Nephron (organoid): ENCODE results near the gene MEST.

Experiments
- H3K27ac Mint-ChIP-seq, 3 experiments: 2 replicates each; pipeline ENCODE4 v1.8.0; 2020; ENCODE audit warnings: mixed read lengths in 3 of 3, mild to moderate bottlenecking in 2 of 3, moderate library complexity in 1 of 3
- H3K27me3 Mint-ChIP-seq: 2 replicates; pipeline ENCODE4 v1.8.0; 2021; ENCODE audit warnings: low read depth, mild to moderate bottlenecking, moderate library complexity, mixed read lengths
- H3K36me3 Mint-ChIP-seq: 2 replicates; pipeline ENCODE4 v1.8.0; 2020; ENCODE audit warnings: low read depth, mixed read lengths
- H3K4me1 Mint-ChIP-seq: 2 replicates; pipeline ENCODE4 v1.8.0; 2020; ENCODE audit warnings: mixed read lengths
- H3K4me3 Mint-ChIP-seq, 3 experiments: 2 replicates each; pipeline ENCODE4 v1.8.0; 2020; ENCODE audit warnings: mild to moderate bottlenecking in 3 of 3, mixed read lengths in 3 of 3, moderate library complexity in 2 of 3
- H3K9me3 Mint-ChIP-seq: 2 replicates; pipeline ENCODE4 v1.8.0; 2020; ENCODE audit warnings: mixed read lengths
- TF ChIP-seq, protein P1 (sequence below), 3 experiments: fragments of 200-600 bp; sonication (generic); IDR thresholded peaks; one replicate each; pipeline ENCODE4 v1.5.0; 2021; ENCODE audit warnings: antibody characterized with exemption in 3 of 3; ENCODE audit not compliant: unreplicated experiment in 3 of 3

The MEST gene

DNA sequence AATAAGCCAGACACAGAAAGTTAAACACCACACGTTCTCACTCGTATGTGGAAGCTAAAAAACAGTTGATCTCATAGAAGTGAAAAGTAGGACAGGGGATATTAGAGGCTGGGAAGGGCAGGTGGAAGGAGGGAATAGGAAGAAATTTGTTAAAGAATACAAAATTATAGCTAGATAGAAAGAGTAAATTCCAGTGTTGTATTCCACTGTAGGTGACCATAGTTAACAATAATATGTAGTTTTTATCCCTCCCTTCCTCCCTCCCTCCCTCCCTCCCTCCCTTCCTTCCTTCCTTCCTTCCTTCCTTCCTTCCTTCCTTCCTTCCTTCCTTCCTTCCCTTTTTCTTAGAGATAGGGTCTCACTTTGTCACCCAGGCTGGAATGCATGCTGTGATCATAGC lies 19.9 kb upstream of the MEST start:
- Mint-ChIP-seq H3K9me3 (no peaks in the 10 kb centered on the region), H3K27ac (no peak overlapping the region), H3K27me3 (no peaks in the 10 kb centered on the region), H3K36me3 (no peaks in the 10 kb centered on the region), H3K4me1 (peaks cover 31% of the 10 kb centered on the region), H3K4me3 (no peak overlapping the region)
- TF ChIP-seq, protein P1, sequence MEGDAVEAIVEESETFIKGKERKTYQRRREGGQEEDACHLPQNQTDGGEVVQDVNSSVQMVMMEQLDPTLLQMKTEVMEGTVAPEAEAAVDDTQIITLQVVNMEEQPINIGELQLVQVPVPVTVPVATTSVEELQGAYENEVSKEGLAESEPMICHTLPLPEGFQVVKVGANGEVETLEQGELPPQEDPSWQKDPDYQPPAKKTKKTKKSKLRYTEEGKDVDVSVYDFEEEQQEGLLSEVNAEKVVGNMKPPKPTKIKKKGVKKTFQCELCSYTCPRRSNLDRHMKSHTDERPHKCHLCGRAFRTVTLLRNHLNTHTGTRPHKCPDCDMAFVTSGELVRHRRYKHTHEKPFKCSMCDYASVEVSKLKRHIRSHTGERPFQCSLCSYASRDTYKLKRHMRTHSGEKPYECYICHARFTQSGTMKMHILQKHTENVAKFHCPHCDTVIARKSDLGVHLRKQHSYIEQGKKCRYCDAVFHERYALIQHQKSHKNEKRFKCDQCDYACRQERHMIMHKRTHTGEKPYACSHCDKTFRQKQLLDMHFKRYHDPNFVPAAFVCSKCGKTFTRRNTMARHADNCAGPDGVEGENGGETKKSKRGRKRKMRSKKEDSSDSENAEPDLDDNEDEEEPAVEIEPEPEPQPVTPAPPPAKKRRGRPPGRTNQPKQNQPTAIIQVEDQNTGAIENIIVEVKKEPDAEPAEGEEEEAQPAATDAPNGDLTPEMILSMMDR (IDR thresholded peaks at IDR 0.05; ENCODE audit: unreplicated experiment in 3 of 3) = no peak

DNA sequence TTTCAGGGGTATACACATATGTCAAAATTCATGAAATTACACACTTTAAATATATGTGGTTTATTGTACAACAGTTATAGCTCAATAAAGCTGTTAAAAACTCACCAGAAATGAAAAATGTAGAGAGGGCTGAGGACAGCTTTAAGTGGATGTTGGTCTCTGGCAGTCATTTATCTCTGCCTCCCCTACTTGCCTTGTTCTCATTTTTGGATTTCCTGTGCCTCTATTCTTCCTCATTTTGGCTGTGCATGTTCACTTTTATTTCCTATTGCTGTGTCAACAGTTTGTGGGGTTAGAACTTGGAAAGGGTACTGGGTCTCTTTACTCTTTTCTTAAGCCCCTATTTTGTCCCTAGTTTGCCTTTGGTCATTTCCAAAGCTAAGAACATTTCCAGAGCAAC lies 18.6 kb upstream of the MEST start:
- Mint-ChIP-seq H3K27ac (peak overlapping the region; percentile 84 to 94 (median 85)), H3K27me3 (no peaks in the 10 kb centered on the region), H3K4me1 (peaks cover 31% of the 10 kb centered on the region), H3K4me3 (no peak overlapping the region), H3K36me3 (no peaks in the 10 kb centered on the region), H3K9me3 (peaks cover 2% of the 10 kb centered on the region)
- TF ChIP-seq, protein P1 (IDR thresholded peaks at IDR 0.05; ENCODE audit: unreplicated experiment in 3 of 3) = no peak

DNA sequence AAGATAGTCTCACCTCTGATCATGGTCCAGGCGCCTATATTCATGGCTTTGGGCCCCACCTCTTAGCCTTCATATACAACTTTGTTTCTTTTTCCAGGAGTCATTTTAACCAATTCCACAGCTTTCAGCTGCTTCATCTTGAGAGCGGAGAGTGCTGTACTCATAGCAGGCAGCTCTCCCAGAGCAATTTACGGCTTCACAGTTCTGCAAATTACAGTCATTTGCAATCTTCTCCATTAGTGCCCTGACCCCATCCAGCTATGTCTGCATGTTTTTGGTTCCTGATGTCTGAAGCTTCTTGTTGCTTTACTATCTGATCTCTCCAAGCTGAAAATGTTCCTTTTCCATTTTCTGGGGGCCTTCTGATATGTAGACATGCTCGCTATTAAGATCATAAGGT lies 18.0 kb upstream of the MEST start:
- Mint-ChIP-seq H3K27me3 (no peaks in the 10 kb centered on the region), H3K4me3 (no peak overlapping the region), H3K9me3 (peaks cover 5% of the 10 kb centered on the region), H3K36me3 (no peaks in the 10 kb centered on the region), H3K4me1 (peaks cover 31% of the 10 kb centered on the region), H3K27ac (peak overlapping the region; percentile 84 to 94 (median 85))
- TF ChIP-seq, protein P1 (IDR thresholded peaks at IDR 0.05; ENCODE audit: unreplicated experiment in 3 of 3) = no peak

DNA sequence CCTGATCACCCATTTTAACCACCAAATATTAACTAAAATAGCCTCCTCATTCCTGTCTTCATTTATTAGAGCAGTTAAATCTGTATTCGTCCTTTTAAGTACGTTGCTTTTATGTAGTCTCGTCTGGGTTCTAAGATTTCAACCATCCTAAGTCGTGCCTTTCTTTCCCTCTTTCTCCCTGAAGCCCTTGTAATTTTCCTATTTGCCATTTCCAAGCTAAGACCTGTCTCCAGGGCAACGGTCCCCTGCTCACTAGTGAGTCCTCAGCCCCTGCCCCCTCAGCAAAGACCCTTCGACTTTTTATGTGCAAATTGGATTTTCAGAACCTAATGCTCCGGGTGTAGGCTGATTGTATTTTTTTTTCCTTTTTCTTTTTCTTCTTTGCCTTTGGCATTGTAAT lies 16.1 kb upstream of the MEST start:
- Mint-ChIP-seq H3K27ac (peak overlapping the region; percentile 33 to 76 (median 63)), H3K4me3 (no peak overlapping the region), H3K36me3 (peaks cover 3% of the 10 kb centered on the region), H3K27me3 (no peaks in the 10 kb centered on the region), H3K9me3 (peaks cover 10% of the 10 kb centered on the region), H3K4me1 (peaks cover 31% of the 10 kb centered on the region)
- TF ChIP-seq, protein P1 (IDR thresholded peaks at IDR 0.05; ENCODE audit: unreplicated experiment in 3 of 3) = no peak

DNA sequence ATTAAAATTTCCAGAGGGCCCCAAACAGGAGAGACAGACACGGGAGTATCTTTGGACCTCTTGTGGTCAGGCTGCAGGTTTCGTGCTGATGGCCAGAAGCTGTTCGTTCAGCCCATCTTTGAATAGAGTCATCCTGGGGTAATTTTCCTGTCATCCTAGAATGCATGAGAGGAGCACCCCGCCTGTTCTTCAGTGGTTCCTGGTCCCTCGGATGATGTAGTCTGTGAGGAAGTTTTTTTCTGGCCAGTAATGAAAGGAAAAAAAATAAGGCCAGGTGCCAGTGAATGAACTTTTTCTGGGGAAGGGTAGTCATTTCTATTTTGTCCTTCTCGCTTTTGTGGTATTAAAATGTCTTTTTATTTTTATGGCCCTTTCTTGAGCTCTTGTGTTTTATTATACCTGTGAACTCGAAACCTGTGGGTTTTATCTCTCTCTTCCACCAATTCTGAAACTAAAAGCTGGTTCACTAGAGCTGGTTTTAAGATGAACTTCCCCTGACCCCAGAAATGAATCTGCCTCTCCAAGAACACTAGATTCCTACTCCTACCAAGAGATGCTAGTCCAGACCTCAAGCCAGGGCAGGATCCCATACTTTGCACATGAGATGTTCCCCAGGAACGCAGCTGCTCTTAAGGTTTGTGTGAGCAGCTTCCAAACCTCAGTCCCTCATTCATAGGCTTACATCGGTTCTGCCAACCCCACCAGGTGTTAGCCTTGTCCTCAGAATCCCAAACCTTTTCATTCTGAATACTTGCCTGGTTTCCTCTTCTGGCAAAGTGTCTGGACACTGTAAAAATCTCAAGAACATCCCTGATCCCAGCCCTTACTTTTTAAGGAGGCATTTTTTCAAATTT lies 15.4 kb upstream of the MEST start:
- Mint-ChIP-seq H3K27me3 (no peaks in the 10 kb centered on the region), H3K4me3 (peak overlapping the region in 1 of 3 experiments; percentile 16), H3K4me1 (peaks cover 33% of the 10 kb centered on the region), H3K9me3 (peaks cover 10% of the 10 kb centered on the region), H3K36me3 (peaks cover 3% of the 10 kb centered on the region), H3K27ac (peak overlapping the region; percentile 63 to 76 (median 72))
- TF ChIP-seq, protein P1 (IDR thresholded peaks at IDR 0.05; ENCODE audit: unreplicated experiment in 3 of 3) = no peak

DNA sequence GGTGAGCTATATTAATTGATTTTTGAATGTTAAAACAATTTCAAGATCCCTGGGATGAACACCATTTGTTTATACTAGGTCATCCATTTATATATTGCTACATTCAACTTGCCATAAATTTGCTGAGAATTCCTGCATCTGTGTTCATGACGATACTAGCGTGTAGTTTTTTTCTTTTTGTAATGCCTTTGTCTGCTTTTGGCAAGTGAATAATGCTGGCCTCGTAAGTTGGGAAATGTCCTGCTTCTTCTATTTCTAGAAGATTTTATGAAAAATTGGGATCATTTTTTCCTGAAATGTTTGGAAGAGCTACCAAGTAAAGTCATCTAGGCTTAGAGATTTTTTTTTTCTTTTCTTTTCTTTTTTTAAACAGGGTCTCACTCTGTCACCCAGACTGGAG lies 12.9 kb upstream of the MEST start:
- TF ChIP-seq, protein P1 (IDR thresholded peaks at IDR 0.05; ENCODE audit: unreplicated experiment in 3 of 3) = no peak
- Mint-ChIP-seq H3K9me3 (peaks cover 10% of the 10 kb centered on the region), H3K4me3 (no peak overlapping the region), H3K4me1 (peaks cover 50% of the 10 kb centered on the region), H3K36me3 (peaks cover 3% of the 10 kb centered on the region), H3K27me3 (no peaks in the 10 kb centered on the region), H3K27ac (peak overlapping the region in 1 of 3 experiments; percentile 43)
